HG03520 (cell line): Measurements from ENCODE around the gene TSPAN5.
"Not testable (repeated sequence)": the region's sequence is repeated elsewhere in the genome, so short reads cannot be mapped to it uniquely, and the experiment has no call there.

Experiments used
- ATAC-seq: cut with Tn5 transposase; IDR thresholded peaks from one replicate; pipeline ENCODE4 v1.9.1; 2021; ENCODE audit warnings: mild to moderate bottlenecking, moderate library complexity; ENCODE audit not compliant: unreplicated experiment

Gene TSPAN5

DNA sequence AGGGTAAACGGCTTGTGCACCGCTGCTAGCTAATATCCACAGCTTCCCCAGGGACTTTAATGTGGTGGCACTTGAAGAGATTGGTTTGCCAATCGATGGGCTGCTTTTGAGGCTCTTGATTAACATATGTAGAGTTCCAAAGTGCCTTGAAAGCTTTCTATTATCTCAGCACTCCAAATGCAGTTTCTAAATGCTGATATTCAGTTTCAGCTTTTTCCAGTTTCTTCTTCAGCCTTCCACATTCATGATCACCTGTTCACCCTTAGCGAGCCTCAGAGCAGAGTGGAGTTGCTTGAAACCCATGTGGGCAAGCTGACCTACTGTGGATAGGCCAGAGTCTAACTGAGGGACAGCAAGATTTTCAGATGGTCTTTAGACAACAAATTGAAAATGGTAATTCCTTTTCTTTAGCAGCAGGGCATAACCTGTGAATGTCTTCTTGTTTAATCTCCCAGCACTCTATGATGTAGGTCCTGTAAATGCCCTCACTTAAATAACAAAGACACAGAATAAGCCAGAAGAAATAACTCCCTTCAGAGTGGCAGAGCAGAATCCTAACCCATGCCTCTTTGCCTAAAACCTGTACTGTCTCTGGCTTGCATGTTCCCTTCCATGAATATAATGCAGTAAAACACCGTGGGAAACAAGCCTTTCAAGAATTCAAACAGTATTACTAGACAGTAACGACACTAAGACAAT is 99.8 kb downstream of the TSPAN5 start:
- no peak for ATAC-seq

DNA sequence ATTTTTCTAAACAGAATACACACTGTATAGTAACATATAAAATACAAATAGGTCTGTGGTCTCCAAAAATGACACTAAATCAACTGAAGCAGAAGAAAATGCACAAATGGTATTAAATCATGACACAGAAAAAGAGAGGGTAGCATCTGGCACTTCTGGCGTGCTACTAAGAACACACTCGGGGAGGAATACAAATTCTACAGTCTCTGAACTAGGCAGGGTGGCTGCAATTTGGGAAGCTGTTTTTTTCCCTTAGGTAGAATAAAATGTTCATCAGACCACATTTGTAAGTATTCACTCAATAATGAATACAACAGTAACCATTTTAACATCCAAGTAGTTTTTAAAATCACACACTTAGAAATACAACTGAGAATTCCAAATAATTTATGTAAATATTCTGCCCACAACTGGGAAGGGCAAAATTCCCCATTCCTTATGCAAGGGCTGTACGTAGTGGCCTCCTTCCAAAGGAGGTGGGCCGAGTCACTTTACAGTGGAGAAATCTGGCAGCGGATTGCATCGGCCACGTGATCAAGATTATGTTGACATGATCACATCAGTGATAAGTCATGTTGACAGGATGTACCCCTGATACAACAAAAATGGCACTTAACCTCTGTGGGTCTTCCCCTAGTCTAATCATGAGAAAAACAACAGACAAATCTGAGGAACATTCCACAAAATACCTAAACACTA is 101.1 kb downstream of the TSPAN5 start:
- no peak for ATAC-seq

DNA sequence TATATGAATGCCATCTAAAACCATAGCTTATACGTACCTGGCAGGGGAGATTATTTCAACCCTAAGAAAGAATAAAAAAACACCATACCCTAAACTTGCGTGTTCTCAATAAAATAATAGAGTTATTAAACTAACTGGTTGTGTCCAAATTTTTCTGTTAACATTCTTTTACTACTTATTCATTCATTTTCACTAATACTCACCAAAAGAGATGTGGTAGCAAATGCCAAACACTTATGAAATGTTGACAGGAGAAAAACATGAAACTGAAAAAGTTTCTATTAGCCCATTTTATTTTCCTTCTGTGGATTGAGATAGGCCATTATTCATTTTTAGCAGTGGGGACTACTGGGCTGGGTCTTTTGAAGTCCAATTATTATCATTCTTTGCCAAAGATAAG is 102.0 kb downstream of the TSPAN5 start:
- no peak for ATAC-seq

DNA sequence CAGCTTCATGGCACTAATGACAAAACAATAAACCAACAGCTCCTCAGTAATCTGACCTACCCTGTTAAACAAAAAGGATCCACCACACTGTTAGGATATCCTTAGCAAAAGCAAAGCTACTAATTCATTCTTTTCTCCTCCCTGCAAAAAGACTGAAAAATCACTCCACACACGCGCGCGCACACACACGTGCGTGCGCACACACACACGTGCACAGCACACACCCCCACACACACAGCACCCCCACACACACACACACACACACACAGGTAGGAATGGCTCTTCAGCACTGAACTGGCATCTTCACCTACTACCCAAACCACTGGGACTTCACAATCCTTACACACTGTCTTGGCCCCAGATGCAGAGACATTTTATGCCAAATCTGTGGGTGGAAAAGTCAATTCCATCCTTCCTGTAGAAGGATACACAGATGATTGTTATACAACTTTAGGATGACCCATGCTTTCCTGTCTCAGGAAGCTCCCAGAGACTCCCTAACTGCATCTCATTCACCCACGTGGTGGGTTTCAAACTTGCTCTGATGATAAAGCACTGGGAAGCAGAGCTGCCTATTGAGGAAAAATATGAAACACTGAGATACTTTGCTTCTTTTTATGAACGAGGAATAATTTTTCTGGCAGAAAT is 102.5 kb downstream of the TSPAN5 start:
- ATAC-seq = no peak

DNA sequence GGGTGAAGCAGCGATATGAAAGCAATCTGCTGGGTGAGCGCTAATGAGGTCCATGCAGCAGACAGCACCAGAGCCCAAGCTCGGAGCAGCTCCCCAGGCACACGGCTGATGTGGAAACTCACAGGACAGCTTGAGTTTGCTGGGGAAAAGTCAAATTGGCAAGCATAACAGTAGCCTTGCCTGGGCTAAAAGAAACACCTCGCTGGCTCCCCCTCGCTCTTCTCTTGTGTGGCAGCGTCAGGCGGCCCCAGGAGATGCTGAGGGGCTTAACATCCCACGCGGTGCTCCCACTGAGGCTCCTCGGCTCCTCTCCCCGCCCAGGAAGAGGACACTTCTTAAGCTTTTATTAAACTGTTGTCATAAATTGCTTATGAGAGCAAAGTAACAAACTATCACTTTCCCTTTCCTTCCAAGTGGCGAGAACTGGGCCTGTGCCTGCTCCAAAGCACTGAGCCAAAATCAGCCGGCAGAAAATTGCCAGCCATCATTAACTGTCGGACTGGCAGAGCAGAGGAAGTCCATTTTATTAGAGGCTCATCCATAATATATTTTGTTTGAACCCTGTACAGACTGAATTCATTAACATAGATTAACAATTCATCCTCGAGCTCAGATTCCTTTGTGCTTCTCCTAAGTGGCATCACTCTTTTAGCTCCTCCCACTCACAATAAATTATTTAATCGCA is 111.4 kb downstream of the TSPAN5 start:
- ATAC-seq = no peak

DNA sequence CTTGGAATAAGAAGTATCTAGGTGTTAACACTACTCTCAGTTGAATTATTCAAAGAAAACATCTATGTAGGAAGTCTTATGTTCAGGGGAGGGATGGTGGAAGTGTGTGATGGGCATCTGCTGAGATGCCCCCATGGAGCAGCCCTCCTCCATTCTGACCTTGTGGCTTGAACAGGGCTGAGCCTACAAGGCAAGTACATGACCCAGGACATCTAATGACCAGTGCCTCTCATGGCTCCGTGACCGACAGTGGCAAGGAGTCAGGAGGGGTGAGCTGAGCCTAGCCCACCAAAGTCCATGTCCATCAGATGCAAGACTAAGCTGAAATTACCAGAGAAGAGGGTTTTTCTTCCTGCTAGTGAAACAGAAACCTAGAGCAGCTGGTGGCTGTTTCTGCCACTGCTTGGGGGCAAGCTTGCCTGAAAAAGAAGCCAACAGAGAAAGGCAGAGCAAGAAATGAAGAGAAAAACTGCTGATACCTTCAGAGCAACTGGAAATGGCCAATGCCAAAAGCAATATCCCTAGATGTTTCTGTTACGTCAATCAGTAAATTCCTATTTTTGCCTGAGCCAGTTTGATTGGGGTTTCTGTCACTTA is 113.5 kb downstream of the TSPAN5 start:
- ATAC-seq = no peak

DNA sequence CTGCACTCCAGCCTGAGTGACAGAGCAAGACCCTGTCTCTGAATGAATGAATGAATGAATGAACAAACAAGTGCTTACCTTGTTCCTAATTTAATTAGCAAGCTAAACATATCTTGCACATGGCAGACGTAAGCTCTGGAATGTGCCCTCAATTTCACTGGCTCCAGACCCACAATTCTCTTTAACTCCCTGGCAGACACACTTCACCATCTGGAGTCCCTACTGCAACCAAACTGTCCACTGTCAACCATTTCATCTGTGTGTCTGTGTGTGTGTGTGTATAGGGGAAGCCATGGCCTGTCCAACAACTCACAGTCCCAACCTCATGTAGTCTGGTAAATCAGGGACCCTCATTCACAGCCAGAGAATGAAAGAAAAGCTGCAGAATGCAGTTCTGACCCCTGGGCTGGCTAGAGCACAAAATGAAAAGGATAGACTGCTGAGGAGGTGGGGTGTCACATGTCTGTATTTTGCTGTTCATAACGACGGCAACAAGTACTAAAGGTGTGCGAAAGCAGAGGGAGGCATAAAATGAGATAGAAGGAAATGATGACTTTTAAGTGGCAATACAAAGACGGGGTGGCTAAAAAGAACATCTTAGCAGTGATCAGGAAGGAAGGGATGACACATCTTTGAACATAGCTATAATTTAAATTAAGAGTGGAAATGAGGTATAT is 114.1 kb downstream of the TSPAN5 start:
- ATAC-seq = no peak

DNA sequence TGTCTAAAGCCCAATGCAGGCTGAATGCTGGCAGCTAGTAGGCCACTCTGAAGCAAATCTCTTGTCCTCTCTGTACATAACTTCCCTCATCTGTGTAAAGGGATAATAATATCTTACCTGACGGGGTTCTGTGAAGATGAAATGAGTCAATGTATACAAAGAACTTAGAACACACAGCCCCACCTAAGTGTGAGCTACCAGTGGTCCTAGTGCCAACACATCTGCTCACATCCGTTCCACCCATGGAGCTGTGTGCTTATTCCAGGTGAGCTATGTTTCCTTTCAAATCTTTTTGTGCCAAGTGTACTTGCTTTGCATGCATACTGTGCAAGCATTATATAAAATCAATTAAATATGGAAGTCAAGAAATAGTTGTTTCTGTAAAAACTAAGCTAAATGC is 116.4 kb downstream of the TSPAN5 start:
- no peak for ATAC-seq

DNA sequence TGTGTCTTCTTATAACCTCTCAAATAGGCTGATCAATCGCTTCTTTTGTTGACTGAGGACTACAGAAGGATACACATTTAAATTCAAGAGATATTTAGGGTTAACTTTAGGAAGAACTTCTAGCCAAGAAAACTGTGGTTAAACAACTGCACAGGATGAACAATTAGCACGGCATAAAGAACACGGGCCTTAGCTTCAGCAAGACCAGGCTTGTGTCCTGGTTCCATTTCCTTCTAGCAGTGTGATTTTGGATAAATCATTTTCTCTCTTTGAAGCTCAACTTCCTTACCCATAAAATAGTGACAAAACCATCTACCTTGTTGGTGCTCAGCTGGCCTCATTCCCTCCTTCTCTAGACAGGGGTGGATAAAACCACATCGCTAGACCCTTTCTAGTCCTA is 117.6 kb downstream of the TSPAN5 start:
- no peak for ATAC-seq

DNA sequence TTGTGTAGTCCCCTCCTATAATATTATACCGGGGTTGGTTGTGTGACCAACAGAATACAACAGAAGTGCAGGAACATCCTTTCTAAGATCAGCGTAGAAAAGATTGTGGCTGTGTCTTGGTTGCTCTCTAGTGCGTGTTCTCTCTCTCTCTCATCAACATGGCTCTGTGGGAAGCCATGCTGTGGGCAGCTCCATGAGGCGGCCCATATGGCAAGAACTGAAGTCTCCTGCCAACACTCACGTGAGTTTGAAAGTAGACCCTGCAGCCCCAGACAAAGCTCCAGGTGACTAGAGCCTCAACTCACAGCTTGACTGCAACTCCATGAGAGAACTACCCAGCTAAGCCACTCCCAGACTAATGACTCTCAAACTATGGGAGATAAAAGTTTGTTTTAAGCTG is 118.7 kb downstream of the TSPAN5 start:
- ATAC-seq = no peak

DNA sequence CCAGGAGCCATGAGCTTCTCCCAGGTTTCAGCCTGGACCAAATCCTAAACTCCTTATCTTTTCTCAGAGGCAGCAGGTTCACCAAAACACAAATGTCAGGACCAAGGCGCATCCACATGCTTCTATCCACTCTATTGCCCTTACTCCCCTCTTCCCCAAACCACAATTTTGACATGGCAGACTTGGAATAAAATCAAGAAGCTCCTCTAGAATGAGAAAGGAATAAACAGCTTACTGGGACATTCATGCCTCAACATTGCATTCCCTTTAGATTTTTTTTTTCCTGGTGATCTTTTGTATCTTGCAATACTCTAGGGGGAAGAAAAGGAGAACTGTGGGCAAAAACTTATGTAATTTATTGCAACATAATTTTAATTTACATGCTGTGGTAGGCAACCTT is 119.1 kb downstream of the TSPAN5 start:
- no peak for ATAC-seq

DNA sequence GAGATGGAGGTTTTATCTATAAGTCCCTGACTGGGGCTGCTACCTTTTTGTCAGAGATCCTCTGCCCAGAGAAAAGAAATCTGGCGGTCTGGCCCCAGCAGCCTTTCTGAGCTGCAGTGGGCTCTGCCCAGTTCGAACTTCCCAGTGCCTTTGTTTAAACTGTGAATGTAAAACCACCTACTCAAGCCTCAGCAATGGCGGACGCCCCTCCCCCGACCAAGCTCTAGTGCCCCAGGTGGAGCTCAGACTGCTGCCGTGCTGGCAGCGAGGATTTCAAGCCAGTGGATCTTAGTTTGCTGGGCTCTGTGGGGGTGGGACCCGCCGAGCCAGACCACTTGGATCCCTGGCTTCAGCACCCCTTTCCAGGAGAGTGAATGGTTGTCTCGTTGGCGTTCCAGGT is 121.8 kb downstream of the TSPAN5 start:
- no peak for ATAC-seq

DNA sequence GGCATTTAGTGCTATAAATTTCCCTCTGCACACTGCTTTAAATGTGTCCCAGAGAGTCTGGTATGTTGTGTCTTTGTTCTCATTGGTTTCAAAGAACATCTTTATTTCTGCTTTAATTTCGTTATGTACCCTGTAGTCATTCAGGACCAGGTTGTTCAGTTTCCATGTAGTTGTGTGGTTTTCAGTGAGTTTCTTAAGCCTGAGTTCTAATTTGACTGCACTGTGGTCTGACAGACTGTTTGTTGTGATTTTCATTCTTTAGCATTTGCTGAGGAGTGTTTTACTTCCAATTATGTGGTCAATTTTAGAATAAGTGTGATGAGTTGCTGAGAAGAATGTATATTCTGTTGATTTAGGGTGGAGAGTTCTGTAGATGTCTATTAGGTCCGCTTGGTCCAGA is 124.3 kb downstream of the TSPAN5 start:
- ATAC-seq = not testable (repeated sequence)

DNA sequence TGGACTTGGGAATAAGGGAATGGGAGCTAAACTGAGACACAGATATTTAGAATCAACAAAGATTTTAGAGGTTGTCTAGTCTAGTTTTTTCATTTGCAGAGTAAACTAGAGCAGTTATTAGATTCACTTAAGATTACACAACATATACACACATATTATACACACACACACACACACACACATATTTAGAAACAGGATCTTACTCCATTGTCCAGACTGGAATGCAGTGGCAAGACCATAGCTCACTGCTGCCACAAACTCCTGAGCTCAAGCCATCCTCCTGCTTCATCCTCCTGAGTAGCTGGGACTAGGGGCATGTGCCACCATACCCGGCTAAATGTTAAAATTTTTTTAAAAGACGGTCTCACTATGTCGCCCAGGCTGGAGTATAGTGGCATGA is 127.8 kb downstream of the TSPAN5 start:
- no peak for ATAC-seq

DNA sequence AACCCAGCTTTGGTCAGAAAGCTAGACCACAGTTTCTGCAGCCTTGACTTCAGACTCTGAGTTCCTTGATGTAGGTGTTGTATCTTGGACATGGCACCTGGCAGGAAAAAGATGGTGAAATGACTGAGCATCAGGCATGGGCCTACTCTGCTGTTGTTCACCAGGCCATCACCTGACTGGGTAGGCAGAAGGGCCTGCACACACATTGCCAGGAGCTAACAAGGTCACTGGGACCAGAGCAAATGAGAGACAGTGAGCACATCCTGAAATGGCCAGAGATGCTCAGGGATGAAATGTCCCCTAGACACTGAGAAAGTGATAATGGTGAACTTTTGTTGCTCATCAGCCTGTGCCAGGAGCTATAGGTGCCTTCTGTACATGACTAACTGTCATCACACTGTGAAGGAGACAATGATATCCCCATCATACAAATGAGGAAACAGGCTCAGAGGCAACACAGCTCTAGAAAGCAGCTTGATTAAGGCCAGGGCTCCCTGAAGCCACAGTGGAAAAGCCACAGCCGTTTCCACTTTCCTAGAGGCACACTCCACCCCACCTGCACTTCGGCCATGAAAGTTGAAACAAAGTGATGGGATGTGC is 128.3 kb downstream of the TSPAN5 start:
- ATAC-seq = no peak

DNA sequence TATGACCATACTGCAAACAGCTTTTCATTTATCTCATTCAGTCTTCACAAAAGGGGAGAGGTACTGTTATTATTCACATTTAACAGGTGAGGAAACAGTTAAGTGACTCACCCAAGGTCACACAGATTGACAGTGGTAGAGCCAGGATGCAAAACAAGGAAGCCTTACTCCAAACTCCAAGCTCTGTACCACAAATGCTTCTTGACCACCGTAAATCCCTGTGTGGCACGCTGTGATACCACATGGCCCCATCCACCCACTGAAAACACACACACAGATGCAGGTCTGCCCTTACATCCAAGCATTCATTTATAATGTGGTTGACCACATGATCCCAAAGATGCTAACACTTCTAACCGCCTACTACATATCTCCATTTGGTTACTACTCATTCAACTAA is 129.5 kb downstream of the TSPAN5 start:
- ATAC-seq = no peak

DNA sequence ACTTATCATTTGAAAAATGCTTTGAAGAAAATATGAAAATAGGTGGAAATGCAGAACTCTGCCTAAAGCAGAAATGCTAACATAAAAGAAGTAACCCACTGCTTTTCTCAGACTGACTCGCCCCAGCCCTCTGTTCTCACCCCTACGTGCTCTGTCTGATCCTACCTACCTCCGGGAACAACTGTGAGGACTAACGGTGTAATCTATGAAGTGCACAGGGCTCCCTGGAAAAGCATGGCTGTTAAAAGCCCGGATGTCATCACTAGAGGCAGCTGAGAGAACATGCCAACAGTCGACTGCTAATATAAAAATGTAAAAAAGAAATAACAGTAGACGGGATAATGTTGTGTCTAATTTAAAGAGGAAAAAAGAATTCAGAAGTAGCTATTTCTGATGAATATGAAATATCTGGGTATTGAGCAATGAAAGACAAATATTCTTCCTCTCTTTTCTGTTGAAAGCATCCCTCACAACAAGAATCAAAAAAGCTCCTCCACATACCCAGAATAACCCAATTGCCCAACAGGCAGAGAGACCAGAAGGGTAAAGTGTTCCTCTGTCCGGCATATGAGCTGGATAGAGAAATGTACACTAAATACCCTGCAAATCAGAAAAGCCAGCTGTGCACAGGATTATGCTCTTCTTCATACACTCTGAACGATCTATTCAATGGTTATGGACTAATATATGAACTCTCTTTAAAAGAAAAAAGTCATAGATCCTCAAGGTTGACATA is 130.7 kb downstream of the TSPAN5 start:
- no peak for ATAC-seq

DNA sequence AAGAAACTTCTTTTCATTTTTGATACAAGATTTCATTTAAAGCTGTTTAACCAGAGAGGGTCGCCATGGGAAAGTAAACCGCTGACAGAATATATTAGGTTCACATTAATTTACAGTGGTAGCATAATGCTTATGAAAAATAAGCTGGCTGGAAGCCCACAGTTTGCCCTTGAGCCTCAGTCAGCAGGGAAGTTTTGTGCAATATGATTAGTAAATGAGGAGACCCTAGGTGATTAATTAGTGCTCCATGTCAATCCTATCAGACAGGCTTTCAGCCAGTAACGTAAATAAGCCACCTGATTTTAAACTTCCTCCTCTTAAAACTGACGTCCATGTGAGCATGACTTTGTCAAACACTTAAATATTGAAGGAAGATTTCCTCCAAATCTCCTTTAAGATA is 134.2 kb downstream of the TSPAN5 start:
- ATAC-seq = no peak

DNA sequence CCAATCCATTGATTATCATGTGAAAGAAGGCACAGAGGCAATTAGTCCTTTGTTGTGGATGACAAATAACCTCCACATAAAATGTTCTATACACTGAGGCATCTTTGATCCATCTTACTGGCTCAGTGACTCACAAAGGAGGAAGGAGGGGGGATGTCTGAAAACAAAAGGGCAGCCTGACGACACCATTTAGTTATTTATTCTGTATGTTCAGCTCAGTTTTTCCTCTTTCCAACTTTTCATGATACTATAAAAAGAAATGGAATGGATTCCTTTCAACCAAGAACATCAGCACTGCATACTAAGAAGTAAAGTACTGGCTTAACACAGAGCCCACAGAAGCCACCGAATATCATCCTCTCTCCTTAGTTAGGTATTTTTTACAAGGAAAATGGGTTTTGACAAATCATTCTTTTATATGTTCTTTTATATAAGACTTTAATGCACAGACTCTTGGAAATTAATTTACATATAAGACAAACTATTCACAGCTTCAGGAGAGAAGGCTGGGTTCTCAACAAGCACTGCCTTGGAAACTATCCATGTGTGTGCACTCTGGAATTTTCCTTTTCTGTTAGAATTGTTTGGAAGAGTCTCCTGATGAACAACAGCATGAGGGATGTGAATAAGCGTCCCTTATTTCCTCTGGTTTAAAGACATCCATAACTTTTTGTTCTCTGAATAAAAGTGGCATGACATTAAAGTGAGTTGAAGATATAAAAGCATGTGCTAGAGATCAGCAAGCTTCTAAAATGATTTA is 135.6 kb downstream of the TSPAN5 start:
- no peak for ATAC-seq
